DMS 273 treated with DMSO at 0.1 percent for 48 hours (cell line): Measurements from ENCODE around the gene RALGAPA2.

Experiments
- DNase-seq: peaks from one replicate; lab custom pipeline; 2025; lab: John Stamatoyannopoulos, UW

RALGAPA2 gene

DNA sequence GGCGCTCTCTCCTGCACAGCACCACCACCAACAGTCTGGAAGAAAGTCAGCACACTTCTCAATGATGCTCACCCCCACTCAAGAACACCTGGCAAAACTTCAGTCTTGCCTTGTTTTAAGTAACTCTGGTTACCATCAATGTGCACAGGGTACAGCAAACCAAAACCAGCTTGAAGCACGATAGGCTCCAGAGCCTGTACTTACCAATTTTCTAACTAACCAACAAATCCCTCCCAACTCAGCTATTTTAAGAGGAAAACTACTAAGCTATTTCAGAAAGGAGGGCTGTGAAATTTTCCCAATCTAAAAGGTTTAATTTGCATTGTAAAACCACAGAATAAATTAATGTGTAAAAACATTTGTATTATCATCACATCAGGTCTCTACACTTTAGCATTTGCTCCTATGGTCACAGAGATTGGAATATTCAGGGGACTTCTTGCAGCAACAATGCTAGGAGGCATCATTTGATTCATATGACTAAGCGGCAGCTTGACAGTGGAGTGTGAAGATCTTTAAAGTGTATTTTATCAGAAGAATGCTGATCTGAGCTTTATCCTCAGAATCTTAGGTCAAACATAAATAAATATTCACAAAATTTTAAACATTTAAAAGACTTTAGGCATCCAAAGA, 82.8 kb downstream of the RALGAPA2 start:
- no peak for DNase-seq

GRCh38 chr20:20628314-20628713, 84.1 kb downstream of the RALGAPA2 start:
- DNase-seq: no peak

GRCh38 chr20:20627471-20627870, 85.0 kb downstream of the RALGAPA2 start:
- no peak for DNase-seq

- no peak for DNase-seq
Measured at GRCh38 chr20:20624914-20625313, 87.5 kb downstream of the RALGAPA2 start.

GRCh38 chr20:20621195-20621594, 91.2 kb downstream of the RALGAPA2 start:
- no peak for DNase-seq

DNA sequence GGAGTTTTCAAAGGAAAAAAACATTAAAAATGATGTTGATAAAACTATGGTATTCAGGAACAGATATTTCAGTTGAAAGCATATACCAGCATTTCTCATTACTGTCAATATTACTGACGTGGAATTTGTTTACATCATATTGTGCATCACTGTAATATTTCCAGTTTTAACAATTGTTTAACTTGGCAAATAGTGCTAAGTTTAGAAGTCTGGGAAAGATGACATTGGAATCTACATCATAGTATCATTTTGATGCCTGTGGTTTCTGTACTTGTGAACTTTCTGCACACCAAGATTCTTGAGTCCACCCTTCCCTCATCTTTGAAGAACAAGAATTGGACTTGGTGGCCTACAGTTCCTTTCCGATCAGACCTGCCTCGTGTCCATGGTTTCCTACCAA, 98.1 kb downstream of the RALGAPA2 start:
- no peak for DNase-seq

DNA sequence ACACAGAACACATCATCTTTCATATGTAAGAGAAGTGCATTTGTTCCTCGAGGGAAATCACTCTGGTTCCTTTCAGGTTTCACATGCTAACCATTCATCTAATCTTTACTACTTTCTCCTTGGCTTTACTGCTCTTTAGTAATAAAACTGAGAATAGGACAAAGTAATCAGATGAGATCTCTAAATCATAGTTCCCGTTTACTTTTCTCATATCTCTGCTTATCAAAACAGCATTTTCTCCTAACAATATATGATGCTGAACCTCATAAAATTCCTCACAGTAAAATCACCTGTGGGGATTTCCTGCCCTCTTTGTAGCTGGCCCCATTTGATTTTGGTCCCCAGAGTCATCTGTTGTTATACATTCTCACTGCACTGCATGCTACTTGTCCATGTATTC, 100.2 kb downstream of the RALGAPA2 start:
- no peak for DNase-seq

- no peak for DNase-seq
Measured at GRCh38 chr20:20611167-20611566, 101.3 kb downstream of the RALGAPA2 start.

- no peak for DNase-seq
Measured at GRCh38 chr20:20609522-20609921, 102.9 kb downstream of the RALGAPA2 start.

DNA sequence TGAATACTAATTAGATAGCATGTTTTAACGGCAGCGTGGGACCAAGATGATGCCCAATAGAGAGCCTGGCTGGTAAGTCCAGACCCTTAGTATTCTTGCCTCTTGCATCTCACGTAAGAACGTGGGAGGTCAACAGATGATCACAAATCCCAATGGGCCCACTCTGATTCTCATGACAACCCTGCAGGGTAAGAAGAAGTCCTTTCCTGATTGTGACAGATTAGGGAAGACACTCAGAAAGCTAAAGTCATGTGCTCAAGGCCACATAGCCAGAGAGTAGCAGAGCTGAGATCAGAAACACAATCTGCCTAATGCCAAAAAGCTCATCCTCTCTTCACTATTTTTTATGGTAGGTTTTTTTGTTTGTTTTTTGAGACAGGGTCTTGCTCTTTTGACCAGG, 103.8 kb downstream of the RALGAPA2 start:
- no peak for DNase-seq

DNA sequence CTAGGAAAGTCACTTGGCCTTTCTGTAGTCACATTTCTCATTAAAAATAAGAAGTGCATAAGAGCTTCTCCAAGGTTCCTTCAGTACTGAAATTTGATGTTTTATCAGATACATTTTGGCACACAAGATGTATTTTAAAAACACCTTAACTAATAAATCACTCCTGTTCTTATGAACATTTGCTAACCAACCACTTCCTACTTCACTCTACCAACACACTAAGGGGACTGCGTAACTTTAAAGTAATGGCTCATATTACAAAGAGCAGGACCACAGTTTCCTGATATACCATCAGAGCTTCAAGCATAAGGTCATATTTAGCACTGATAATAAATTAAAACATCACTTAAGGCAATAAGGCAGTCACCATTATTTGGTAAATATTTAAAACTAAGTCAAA, 104.4 kb downstream of the RALGAPA2 start:
- DNase-seq: no peak

DNA sequence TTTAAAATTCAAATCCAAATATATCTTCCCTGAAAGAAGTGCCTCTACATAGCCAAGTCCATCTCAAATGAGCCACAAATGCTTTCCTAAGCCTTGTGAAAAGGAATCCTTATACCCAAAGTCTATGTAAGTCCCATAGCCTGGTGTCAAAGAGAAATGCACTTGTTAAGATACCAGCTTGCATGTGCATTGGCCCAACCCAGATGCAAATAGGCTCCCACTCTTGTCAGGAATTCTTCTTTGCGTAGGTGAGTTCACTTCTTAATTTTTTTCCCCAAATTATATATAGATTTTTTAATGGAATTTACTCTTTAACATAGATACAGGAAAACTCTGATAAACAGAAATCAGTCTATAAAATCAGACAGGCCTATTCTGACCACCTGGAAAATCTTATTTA, 105.6 kb downstream of the RALGAPA2 start:
- no peak for DNase-seq

- peak; percentile 5 for DNase-seq
Measured at GRCh38 chr20:20606050-20606449, 106.4 kb downstream of the RALGAPA2 start.

GRCh38 chr20:20604907-20605306, 107.5 kb downstream of the RALGAPA2 start:
- no peak for DNase-seq

- no peak for DNase-seq
Measured at GRCh38 chr20:20604357-20604756, 108.1 kb downstream of the RALGAPA2 start.

DNA sequence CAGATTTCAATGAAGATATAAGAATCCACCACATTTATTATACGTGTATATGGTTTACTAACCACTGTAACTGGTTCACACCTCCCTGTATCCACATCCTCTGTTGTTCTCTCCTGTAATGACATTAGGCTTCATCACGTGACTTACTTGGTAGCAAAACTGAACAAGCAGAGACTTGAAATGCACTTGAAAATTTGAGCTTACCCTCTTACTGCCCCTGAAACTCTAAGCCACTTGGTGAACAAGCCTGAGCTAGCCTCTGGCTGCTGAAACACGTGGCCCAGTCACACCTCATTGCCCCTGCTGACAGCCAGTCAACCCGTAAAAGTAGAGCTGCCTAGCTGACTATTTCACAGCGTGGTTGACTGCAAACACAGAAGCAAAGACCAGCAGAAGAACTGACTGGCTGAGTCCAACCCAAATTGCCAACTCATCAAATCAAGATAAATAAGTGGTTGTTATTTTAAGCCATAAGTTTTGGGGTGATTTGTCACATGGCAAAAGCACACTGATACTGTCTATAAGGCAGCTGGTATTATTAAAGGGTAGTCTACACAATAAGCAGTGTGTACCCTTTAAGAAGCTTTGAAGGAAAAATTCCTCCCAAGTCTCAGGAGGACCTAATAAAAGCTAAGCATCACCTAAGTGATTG, 109.0 kb downstream of the RALGAPA2 start:
- peak; percentile 92 for DNase-seq

DNA sequence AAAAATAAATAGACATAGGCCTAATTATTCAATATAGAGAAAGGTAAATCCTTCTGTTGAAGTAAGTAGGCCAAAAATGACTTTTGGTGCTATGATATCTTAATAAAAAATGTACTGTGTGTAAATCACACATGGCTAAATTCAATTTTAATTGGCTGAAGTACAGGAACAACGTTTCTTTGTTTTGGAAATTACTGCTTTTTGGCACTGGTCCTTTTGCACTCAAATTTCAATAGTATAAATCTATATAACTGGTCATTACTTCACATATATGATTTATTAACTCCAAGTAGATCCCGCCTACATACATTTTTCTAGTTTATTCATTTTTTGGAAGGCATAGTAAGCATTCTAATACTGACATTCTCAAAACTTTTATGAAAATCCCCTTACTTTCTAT, 114.5 kb downstream of the RALGAPA2 start:
- no peak for DNase-seq

DNA sequence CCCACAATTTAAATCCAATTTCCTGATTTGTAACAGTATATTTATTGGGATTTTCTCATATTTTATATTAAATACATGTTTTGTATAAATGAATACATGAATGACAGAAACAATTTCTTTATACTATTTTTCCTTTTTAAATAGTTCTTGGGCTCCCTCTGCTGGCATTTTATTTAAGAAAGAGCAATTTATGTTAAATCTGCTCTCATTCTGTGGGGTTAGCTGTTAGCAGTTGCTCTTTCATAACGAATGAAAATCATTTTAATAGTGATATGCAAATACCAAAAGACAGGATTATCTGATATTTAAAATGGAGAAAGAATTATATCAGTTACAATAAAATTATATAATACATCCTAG, 118.3 kb downstream of the RALGAPA2 start:
- peak; percentile 73 for DNase-seq

DNA sequence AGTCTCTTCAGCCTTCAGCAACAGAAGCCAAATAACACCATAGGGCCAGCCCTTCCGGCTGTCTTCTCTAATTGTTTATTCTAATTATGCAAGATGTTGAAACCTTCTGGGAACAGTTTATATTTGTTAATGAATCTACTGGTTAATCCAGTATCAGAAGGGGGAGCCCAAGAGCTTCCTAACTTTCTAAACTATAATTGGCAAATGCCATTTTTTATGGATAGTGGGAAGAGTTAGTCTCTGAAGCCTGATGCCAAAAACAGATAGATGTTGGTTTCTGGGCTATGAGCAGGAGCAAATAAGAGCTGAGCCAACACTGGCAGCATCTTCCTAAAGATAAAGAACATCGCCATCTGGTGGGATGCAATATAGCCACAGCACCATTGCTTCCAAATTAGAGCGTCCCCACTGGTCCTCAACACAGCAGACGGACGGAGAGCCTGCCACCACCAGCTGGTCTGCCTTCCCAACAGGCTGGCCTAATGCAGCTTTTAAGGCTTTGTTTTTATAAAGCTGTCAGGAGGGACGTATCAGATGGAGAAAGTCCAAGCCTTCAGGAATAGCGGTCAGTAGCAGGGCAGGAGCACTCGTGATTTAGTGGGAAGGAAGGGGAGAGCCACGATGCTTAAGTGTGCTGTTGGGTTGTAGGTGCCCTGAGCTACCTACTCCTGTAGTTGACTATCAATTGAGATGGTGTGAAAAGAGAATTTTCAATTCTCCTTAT, 118.8 kb downstream of the RALGAPA2 start:
- peak; percentile 99 for DNase-seq

- no peak for DNase-seq
Measured at GRCh38 chr20:20585146-20585545, 127.3 kb downstream of the RALGAPA2 start.

- no peak for DNase-seq
Measured at GRCh38 chr20:20582734-20583133, 129.7 kb downstream of the RALGAPA2 start.

- DNase-seq: no peak
Measured at GRCh38 chr20:20580139-20580538, 132.3 kb downstream of the RALGAPA2 start.

- DNase-seq: no peak
Measured at GRCh38 chr20:20578838-20579237, 133.6 kb downstream of the RALGAPA2 start.
